IMR-90 (cell line): ENCODE data around the gene ARL6IP5. TPM values are rescaled to one million over a fixed set of nuclear protein-coding genes. Genes with fewer than 3 reads are reported as not detected.

Source experiments
- ATAC-seq: fragments of 200-7000 bp; cut with Tn5 transposase; 2 replicates; pipeline ENCODE4 v1.9.1; 2020; ENCODE audit warnings: low read depth, mild to moderate bottlenecking, moderate library complexity
- BruUV-seq: library from RNA; stranded (reverse); fragments of 400-500 nt; replicated peaks from 2 replicates; lab custom pipeline; 2021; lab: Mats Ljungman, UMichigan
- CTCF ChIA-PET: fragments of 300-600 bp; formaldehyde crosslinking; extraction: SDS; loops from one replicate; lab custom pipeline; 2021; ENCODE audit warnings: antibody characterized with exemption; lab: Yijun Ruan, JAX
- POLR2A ChIA-PET: fragments of 300-600 bp; sonication (Branson Sonifier 250); formaldehyde crosslinking; loops from one replicate; lab custom pipeline; 2022; ENCODE audit warnings: antibody characterized with exemption; ENCODE audit not compliant: unreplicated experiment; lab: Charles Lee
- DNase-seq: peaks from one replicate; pipeline ENCODE4 v3.0.0; 2013
- H2AFZ ChIP-seq: replicated peaks from 2 replicates; pipeline ENCODE3; 2013; ENCODE audit warnings: low read length, mild to moderate bottlenecking; ENCODE audit not compliant: poor library complexity
- H2AK5ac ChIP-seq: 2 replicates; pipeline ENCODE4 v1.6.1; 2013; ENCODE audit warnings: low read depth, low read length, inconsistent platforms
- H2AK9ac ChIP-seq: replicated peaks from 2 replicates; pipeline ENCODE3; 2013; ENCODE audit warnings: mild to moderate bottlenecking, low read depth, low read length, moderate library complexity; ENCODE audit not compliant: poor library complexity
- H2BK120ac ChIP-seq: 2 replicates; pipeline ENCODE4 v1.6.1; 2013; ENCODE audit warnings: low read depth, low read length, inconsistent platforms
- H2BK15ac ChIP-seq: 3 replicates; pipeline ENCODE4 v1.6.1; 2013; ENCODE audit warnings: low read depth, low read length, inconsistent platforms
- H2BK20ac ChIP-seq: 2 replicates; pipeline ENCODE4 v1.6.1; 2013; ENCODE audit warnings: low read depth, mild to moderate bottlenecking, inconsistent platforms, low read length, moderate library complexity
- H2BK5ac ChIP-seq: 2 replicates; pipeline ENCODE4 v1.6.1; 2013; ENCODE audit warnings: mild to moderate bottlenecking, low read depth, low read length, inconsistent platforms; ENCODE audit not compliant: poor library complexity, severe bottlenecking
- H3K14ac ChIP-seq: replicated peaks from 2 replicates; pipeline ENCODE4 v1.6.1; 2013; ENCODE audit warnings: low read depth, low read length, inconsistent platforms
- H3K18ac ChIP-seq: 2 replicates; pipeline ENCODE4 v1.6.1; 2013; ENCODE audit warnings: low read depth, low read length, control low read depth
- H3K23ac ChIP-seq: 2 replicates; pipeline ENCODE4 v1.6.1; 2013; ENCODE audit warnings: low read depth, low read length, inconsistent platforms
- H3K27ac ChIP-seq: 2 replicates; pipeline ENCODE4 v1.5.1; 2013; ENCODE audit warnings: mild to moderate bottlenecking, control low read depth, low read length; ENCODE audit not compliant: insufficient read depth
- H3K27me3 ChIP-seq: 2 replicates; pipeline ENCODE4 v1.6.1; 2013; ENCODE audit warnings: low read length; ENCODE audit not compliant: control insufficient read depth, insufficient read depth
- H3K36me3 ChIP-seq: 2 replicates; pipeline ENCODE4 v1.6.1; 2013; ENCODE audit warnings: low read length, mixed read lengths; ENCODE audit not compliant: control insufficient read depth, insufficient read depth
- H3K4ac ChIP-seq: 2 replicates; pipeline ENCODE4 v1.6.1; 2013; ENCODE audit warnings: low read depth, low read length, inconsistent platforms
- H3K4me1 ChIP-seq: 2 replicates; pipeline ENCODE4 v1.6.1; 2013; ENCODE audit warnings: low read length, mixed read lengths; ENCODE audit not compliant: control insufficient read depth, insufficient read depth
- H3K4me2 ChIP-seq: 2 replicates; pipeline ENCODE4 v1.6.1; 2013; ENCODE audit warnings: low read depth, mild to moderate bottlenecking, control low read depth, low read length, moderate library complexity
- H3K4me3 ChIP-seq: 2 replicates; pipeline ENCODE4 v1.5.1; 2013; ENCODE audit warnings: low read depth, mild to moderate bottlenecking, control low read depth, low read length, moderate library complexity; ENCODE audit not compliant: insufficient read depth
- H3K56ac ChIP-seq: 2 replicates; pipeline ENCODE4 v1.6.1; 2013; ENCODE audit warnings: low read length, inconsistent platforms; ENCODE audit not compliant: insufficient read depth; ENCODE audit errors: extremely low read depth
- H3K79me1 ChIP-seq, 2 experiments: 2 replicates each; pipeline ENCODE4 v1.6.1; 2013; ENCODE audit warnings: low read length in 2 of 2, inconsistent platforms in 1 of 2, low read depth in 1 of 2
- H3K9ac ChIP-seq: 2 replicates; pipeline ENCODE4 v1.6.1; 2013; ENCODE audit warnings: low read depth, low read length, control low read depth
- H3K9me1 ChIP-seq: 2 replicates; pipeline ENCODE4 v1.6.1; 2013; ENCODE audit warnings: low read length, inconsistent platforms; ENCODE audit not compliant: insufficient read depth
- H3K9me3 ChIP-seq: 2 replicates; pipeline ENCODE4 v1.6.1; 2013; ENCODE audit warnings: low read length; ENCODE audit not compliant: control insufficient read depth, insufficient read depth
- H4K20me1 ChIP-seq: 2 replicates; pipeline ENCODE4 v1.6.1; 2013; ENCODE audit warnings: low read length, inconsistent platforms; ENCODE audit not compliant: insufficient read depth
- H4K5ac ChIP-seq: 2 replicates; pipeline ENCODE4 v1.6.1; 2013; ENCODE audit warnings: mild to moderate bottlenecking, low read depth, low read length, control low read depth
- H4K8ac ChIP-seq, 2 experiments: 2 replicates each; pipeline ENCODE4 v1.6.1; 2013; ENCODE audit warnings: low read depth in 2 of 2, low read length in 2 of 2, control low read depth in 1 of 2, inconsistent platforms in 1 of 2
- H4K91ac ChIP-seq: 2 replicates; pipeline ENCODE4 v1.6.1; 2013; ENCODE audit warnings: low read depth, low read length, inconsistent platforms; ENCODE audit not compliant: insufficient read depth
- CHD1 ChIP-seq: IDR thresholded peaks from 2 replicates; pipeline ENCODE4 v1.6.1; 2012; ENCODE audit warnings: low read depth, low read length, improper control_type of control experiment
- CTCF ChIP-seq: conservative IDR thresholded peaks from 2 replicates; pipeline ENCODE4 v1.5.1; 2012; ENCODE audit warnings: mild to moderate bottlenecking, low read depth, low read length, improper control_type of control experiment
- ELK1 ChIP-seq: fragments of 150-350 bp; IDR thresholded peaks from 2 replicates; pipeline ENCODE4 v1.6.1; 2016; ENCODE audit warnings: low read depth, mild to moderate bottlenecking, low read length, moderate library complexity, borderline replicate concordance
- FOS ChIP-seq: fragments of 150-350 bp; IDR thresholded peaks from 2 replicates; pipeline ENCODE4 v1.6.1; 2016; ENCODE audit warnings: low read depth, low read length
- MAZ ChIP-seq: IDR thresholded peaks from 2 replicates; pipeline ENCODE4 v1.6.1; 2012; ENCODE audit warnings: low read depth, mild to moderate bottlenecking, low read length, improper control_type of control experiment, moderate library complexity, borderline replicate concordance
- MXI1 ChIP-seq: IDR thresholded peaks from 2 replicates; pipeline ENCODE4 v1.6.1; 2012; ENCODE audit warnings: low read depth, mild to moderate bottlenecking, low read length, moderate library complexity, borderline replicate concordance
- RCOR1 ChIP-seq: IDR thresholded peaks from 2 replicates; pipeline ENCODE4 v1.6.1; 2012; ENCODE audit warnings: mild to moderate bottlenecking, low read length, improper control_type of control experiment; ENCODE audit not compliant: insufficient replicate concordance
- WGBS, 2 experiments: methylation state at CpG; one replicate each; pipeline versions ENCODE4 v1.1.5 to v1.1.7; 2013; ENCODE audit warnings: missing lambda C conversion rate in 2 of 2; ENCODE audit not compliant: insufficient read length in 1 of 2; ENCODE audit errors: extremely low coverage in 2 of 2; 5-methylcytosine and 5-hydroxymethylcytosine counted together
- dilution Hi-C: fragments of 300-500 bp; cut with HindIII; formaldehyde crosslinking; loops from one replicate; pipeline ENCODE4 v1.14.3; 2018; ENCODE audit warnings: low sequenced_read_pairs; ENCODE audit not compliant: unreplicated experiment
- in situ Hi-C: fragments of 300-500 bp; cut with MboI; formaldehyde crosslinking; loops from 3 replicates; pipeline ENCODE4 v1.14.3; 2019; ENCODE audit warnings: low sequenced_read_pairs, inconsistent platforms, mixed read lengths
- intact Hi-C: fragments of 100-400 bp; cut with micrococcal nuclease; formaldehyde crosslinking; loops from 2 replicates; pipeline ENCODE4 v1.10.0; 2022
- polyA plus RNA-seq, 3 experiments: library from polyadenylated mRNA; depleted of rRNA; stranded (reverse); fragments of >200 nt; gene quantifications; 2 replicates each; pipeline ENCODE4 v1.2.3, GENCODE V29; 2012; ENCODE audit warnings: low replicate concordance in 1 of 3
- total RNA-seq: library from RNA; depleted of rRNA; stranded (reverse); fragments of >200 nt; gene quantifications from 2 replicates; pipeline ENCODE4 v1.2.3, GENCODE V29; 2012

ARL6IP5 gene
- total and polyA plus RNA-seq, 2 of the 4 experiments (the other 2 are of a cell fraction) = 76.4 to 98.8 TPM

GRCh38 chr3:69080233-69080920, 4.4 kb upstream of the ARL6IP5 start, which contains the start of gene UBA3:
TSS of gene UBA3 (minus strand) at chr3:69080365. CDS start at chr3:69080353, 12 bp downstream.
- H2BK15ac ChIP-seq = no peak within 1 kb of the TSS
- BruUV-seq = no TSS peak
- H3K9me1 ChIP-seq = peaks cover 7% of the 10 kb centered on the region
- WGBS, 2 experiments = 0% methylated on average over 11 of the region's 37 CpGs; no CpG with 5 or more reads in 1 of the 2 experiments
- peak within 1 kb of the TSS; percentile 51 for H2AK9ac ChIP-seq
- peak within 1 kb of the TSS in 1 of 2 experiments; percentile 3; a peak in 1 of 4 replicates for H4K8ac ChIP-seq
- H3K4me3 ChIP-seq = peak within 1 kb of the TSS; percentile 100
- in situ Hi-C loops (no loop called here), dilution Hi-C loops (no loop called here), intact Hi-C loops (loop anchor here (10.0 kb wide), 2 partner anchors 784 to 864 kb away; no protein-coding TSS in a partner anchor)
- H2BK120ac ChIP-seq = no peak within 1 kb of the TSS
- TF ChIP-seq RCOR1 (no peak), ELK1 (no peak), MXI1 (no peak), FOS (no peak), MAZ (peak; percentile 71; the same call in 1 of the 2 replicates), CHD1 (no peak), CTCF (no peak)
- H3K27ac ChIP-seq = peak within 1 kb of the TSS; percentile 55
- DNase-seq (peak; percentile 77), ATAC-seq (peak; percentile 86)
- H2BK5ac ChIP-seq = peak within 1 kb of the TSS; percentile 64
- ChIA-PET CTCF (no interaction called here), POLR2A (no interaction called here)
- peak within 1 kb of the TSS; percentile 6; the same call in 1 of the 2 replicates for H3K14ac ChIP-seq
- H3K4ac ChIP-seq = peak within 1 kb of the TSS; percentile 49
- peaks cover 4% of the 10 kb centered on the region; the same call in 1 of the 2 replicates for H4K20me1 ChIP-seq
- no peaks in the 10 kb centered on the region for H3K27me3 ChIP-seq
- H3K36me3 ChIP-seq = 0 out of 2 replicates have a peak, but pooled peaks cover 3% of the 10 kb centered on the region
- H2AFZ ChIP-seq = peak within 1 kb of the TSS; percentile 84
- peak within 1 kb of the TSS; percentile 39; the same call in 1 of the 2 replicates for H4K5ac ChIP-seq
- peak within 1 kb of the TSS; percentile 40 for H3K23ac ChIP-seq
- peak within 1 kb of the TSS; percentile 96 for H3K9ac ChIP-seq
- H2AK5ac ChIP-seq = no peak within 1 kb of the TSS
- no peak within 1 kb of the TSS for H4K91ac ChIP-seq
- no peak within 1 kb of the TSS for H2BK20ac ChIP-seq
- peak within 1 kb of the TSS; percentile 83; the same call in 1 of the 2 replicates for H3K18ac ChIP-seq
- H3K4me2 ChIP-seq = peak within 1 kb of the TSS; percentile 100
- H3K79me1 ChIP-seq = peaks cover 4 to 39% of the 10 kb centered on the region in 2 experiments
- H3K56ac ChIP-seq = peak within 1 kb of the TSS; percentile 46; the same call in 1 of the 2 replicates
- no peaks in the 10 kb centered on the region for H3K9me3 ChIP-seq
- H3K4me1 ChIP-seq = peaks cover 9% of the 10 kb centered on the region
